HepG2 (cell line): ENCODE measurements around the gene PLVAP. TPM values are rescaled to one million over a fixed set of nuclear protein-coding genes. Genes with fewer than 3 reads are reported as not detected.

Source experiments
- ATAC-seq: fragments of 200-7000 bp; cut with Tn5 transposase; 3 replicates; pipeline ENCODE4 v1.9.1; 2020; ENCODE audit warnings: mild to moderate bottlenecking, moderate library complexity
- BruUV-seq: library from RNA; stranded (reverse); fragments of 400-500 nt; replicated peaks from 2 replicates; lab custom pipeline; 2021; lab: Mats Ljungman, UMichigan
- CTCF ChIA-PET: fragments of 300-600 bp; formaldehyde crosslinking; extraction: SDS; loops from one replicate; lab custom pipeline; 2021; ENCODE audit warnings: low total read pairs, inconsistent platforms, low intra/inter-chr PET ratio; lab: Yijun Ruan, JAX
- POLR2A ChIA-PET: fragments of 350-600 bp; sonication (Branson Sonifier 250); formaldehyde crosslinking; loops from one replicate; lab custom pipeline; 2020; ENCODE audit warnings: antibody characterized with exemption, inconsistent platforms; lab: Yijun Ruan, JAX
- DNase-seq: peaks from one replicate; pipeline ENCODE4 v3.0.0-alpha.2; 2015; ENCODE audit warnings: low spot score
- FAIRE-seq: peaks from 3 replicates; lab custom pipeline; 2011; peaks lifted over from hg19 to GRCh38; lab: Jason Lieb, UNC
- H2AFZ ChIP-seq: one replicate; pipeline ENCODE4 v1.6.1; 2011; ENCODE audit warnings: low read length, inconsistent platforms
- H3K27ac ChIP-seq: fragments of 300-600 bp; 3 replicates; pipeline ENCODE4 v1.8.0; 2011; ENCODE audit warnings: mixed run types, mild to moderate bottlenecking, mixed read lengths, low read length, inconsistent platforms; ENCODE audit not compliant: insufficient read depth; ENCODE audit errors: extremely low read length
- H3K27me3 ChIP-seq, 2 experiments: fragments of 200-600 bp in 1 of 2; 2 replicates in 1 of 2; 3 replicates in 1 of 2; pipeline versions ENCODE4 v1.6.0 to v1.8.0; 2011; ENCODE audit warnings: low read length in 2 of 2, mild to moderate bottlenecking in 2 of 2, moderate library complexity in 2 of 2, inconsistent platforms in 1 of 2; ENCODE audit not compliant: insufficient read depth in 2 of 2, control insufficient read depth in 1 of 2
- H3K36me3 ChIP-seq, 2 experiments: fragments of 200-600 bp in 1 of 2; replicated peaks in 1 of 2; 2 replicates in 1 of 2; 3 replicates in 1 of 2; pipeline versions ENCODE4 v1.5.1 to v1.8.0; 2011; ENCODE audit warnings: low read length in 2 of 2, inconsistent platforms in 1 of 2; ENCODE audit not compliant: insufficient read depth in 2 of 2, control insufficient read depth in 1 of 2
- H3K4me1 ChIP-seq: 2 replicates; pipeline ENCODE4 v1.5.1; 2012; ENCODE audit warnings: low read length, inconsistent platforms; ENCODE audit not compliant: insufficient read depth
- H3K4me2 ChIP-seq: 2 replicates; pipeline ENCODE4 v1.6.0; 2011; ENCODE audit warnings: low read depth, low read length, inconsistent platforms
- H3K4me3 ChIP-seq, 3 experiments: fragments of 200-600 bp in 1 of 3; sonication (generic), shearing (Covaris generic) in 1 of 3; replicated peaks in 1 of 3; 2 replicates each; pipeline ENCODE4 v1.5.1; 2011 to 2016; ENCODE audit warnings: low read length in 3 of 3, inconsistent platforms in 2 of 3, low read depth in 2 of 3, mild to moderate bottlenecking in 2 of 3, control low read depth in 1 of 3, mixed read lengths in 1 of 3; ENCODE audit not compliant: insufficient read depth in 1 of 3
- H3K79me2 ChIP-seq: one replicate; pipeline ENCODE4 v1.6.1; 2011; ENCODE audit warnings: low read length, inconsistent platforms; ENCODE audit not compliant: insufficient read depth
- H3K9ac ChIP-seq: 2 replicates; pipeline ENCODE4 v1.6.0; 2011; ENCODE audit warnings: mild to moderate bottlenecking, low read depth, low read length, inconsistent platforms; ENCODE audit not compliant: insufficient read depth
- H3K9me3 ChIP-seq: 2 replicates; pipeline ENCODE4 v1.5.1; 2012; ENCODE audit warnings: mild to moderate bottlenecking, low read length
- H4K20me1 ChIP-seq: 2 replicates; pipeline ENCODE4 v1.6.0; 2011; ENCODE audit warnings: inconsistent platforms, mild to moderate bottlenecking, low read length, moderate library complexity; ENCODE audit not compliant: insufficient read depth
- ATM ChIP-seq: fragments of 450-650 bp; IDR thresholded peaks from 2 replicates; pipeline ENCODE4 v1.7.1; 2017; ENCODE audit warnings: mild to moderate bottlenecking, borderline replicate concordance
- BRD4 ChIP-seq: sonication (generic); formaldehyde crosslinking; IDR thresholded peaks from 2 replicates; pipeline ENCODE4 v1.4.0; 2020; ENCODE audit warnings: missing genetic modification reagents
- NFAT5 ChIP-seq: sonication (generic); formaldehyde crosslinking; IDR thresholded peaks from 2 replicates; pipeline ENCODE4 v1.4.0; 2020; ENCODE audit warnings: missing genetic modification reagents
- ZSCAN31 ChIP-seq: sonication (generic); formaldehyde crosslinking; IDR thresholded peaks from 2 replicates; pipeline ENCODE4 v1.5.0; 2020; ENCODE audit warnings: low read depth, mild to moderate bottlenecking, missing genetic modification reagents
- WGBS: methylation state at CpG from one replicate; pipeline ENCODE4 v1.1.6; 2017; ENCODE audit warnings: low lambda C conversion rate; 5-methylcytosine and 5-hydroxymethylcytosine counted together
- in situ Hi-C: cut with HindIII; loops from 2 replicates; pipeline ENCODE4 v1.10.0; 2017; ENCODE audit warnings: low pct_unique_long_range_greater_than_20kb; ENCODE audit not compliant: extremely low pct_ligation_motif_present
- intact Hi-C: fragments of 100-400 bp; cut with micrococcal nuclease; formaldehyde crosslinking; loops from one replicate; pipeline ENCODE4 v1.10.0; 2022; ENCODE audit not compliant: unreplicated experiment
- polyA plus RNA-seq, 8 experiments: library from polyadenylated mRNA; depleted of rRNA in 3 of 8; stranded (reverse) in 7 of 8; unstranded in 1 of 8; fragments of >200 nt; fragmentation: Illumina TruSeq in 4 of 8; extraction: Trizol in 4 of 8; gene quantifications; 2 replicates each; pipeline versions ENCODE4 v1.2.1 to v1.2.3, GENCODE V29; 2011 to 2016; ENCODE audit warnings: low read depth in 4 of 8, missing spikeins in 1 of 8, mixed read lengths in 1 of 8; ENCODE audit not compliant: insufficient read depth in 1 of 8
- total RNA-seq, 5 experiments: library from RNA; depleted of rRNA; stranded (reverse); fragments of >200 nt; fragmentation: Illumina TruSeq; extraction: Trizol; gene quantifications; 2 replicates each; pipeline ENCODE4 v1.2.3, GENCODE V29; 2016; ENCODE audit warnings: low read depth in 1 of 5
- TF ChIP-seq, protein P1 (sequence below): sonication (generic); formaldehyde crosslinking; IDR thresholded peaks from 2 replicates; pipeline ENCODE4 v1.4.0; 2020; ENCODE audit warnings: low read depth, missing genetic modification reagents

Gene PLVAP
- total and polyA plus RNA-seq, 2 of the 13 experiments (the other 11 are each of a cell fraction or from before 2014, with no cell fraction given) = 0.26 TPM; not detected in 1

DNA sequence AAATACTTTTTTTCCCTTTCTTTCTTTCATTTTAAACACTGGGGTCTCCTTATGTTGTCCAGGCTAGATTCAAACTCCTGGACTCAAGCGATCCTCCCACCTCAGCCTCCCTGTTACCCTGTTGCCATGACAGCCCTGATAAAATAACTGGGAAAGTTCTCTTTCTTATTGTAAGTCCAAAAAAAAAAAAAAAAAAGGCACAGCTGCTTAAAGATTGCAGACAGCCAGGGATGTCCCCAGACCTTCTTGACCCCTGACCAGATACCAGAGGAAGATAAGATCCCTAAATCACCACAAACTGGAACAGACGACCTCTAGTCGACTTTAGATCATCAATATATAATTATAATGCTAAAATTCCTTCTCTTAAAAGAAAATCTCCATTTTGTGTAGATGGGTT lies 41.6 kb upstream of the PLVAP start:
- ATAC-seq (no peak), DNase-seq (no peak), FAIRE-seq (no peak)
- WGBS = 82% methylated on average over 3 of the region's 3 CpGs
- intact Hi-C loops (loop anchor here (1.0 kb wide), 1 partner anchor 13 kb away; the partner anchor contains the start of gene BST2), in situ Hi-C loops (no loop called here)
- no peaks in the 10 kb centered on the region for H3K27me3 ChIP-seq
- no peak for TF ChIP-seq BRD4 (CRISPR knock-in tag)
- no peak for TF ChIP-seq NFAT5 (CRISPR knock-in tag)
- no peak for TF ChIP-seq ZSCAN31
- TF ChIP-seq ATM = no peak
- TF ChIP-seq, protein P1, sequence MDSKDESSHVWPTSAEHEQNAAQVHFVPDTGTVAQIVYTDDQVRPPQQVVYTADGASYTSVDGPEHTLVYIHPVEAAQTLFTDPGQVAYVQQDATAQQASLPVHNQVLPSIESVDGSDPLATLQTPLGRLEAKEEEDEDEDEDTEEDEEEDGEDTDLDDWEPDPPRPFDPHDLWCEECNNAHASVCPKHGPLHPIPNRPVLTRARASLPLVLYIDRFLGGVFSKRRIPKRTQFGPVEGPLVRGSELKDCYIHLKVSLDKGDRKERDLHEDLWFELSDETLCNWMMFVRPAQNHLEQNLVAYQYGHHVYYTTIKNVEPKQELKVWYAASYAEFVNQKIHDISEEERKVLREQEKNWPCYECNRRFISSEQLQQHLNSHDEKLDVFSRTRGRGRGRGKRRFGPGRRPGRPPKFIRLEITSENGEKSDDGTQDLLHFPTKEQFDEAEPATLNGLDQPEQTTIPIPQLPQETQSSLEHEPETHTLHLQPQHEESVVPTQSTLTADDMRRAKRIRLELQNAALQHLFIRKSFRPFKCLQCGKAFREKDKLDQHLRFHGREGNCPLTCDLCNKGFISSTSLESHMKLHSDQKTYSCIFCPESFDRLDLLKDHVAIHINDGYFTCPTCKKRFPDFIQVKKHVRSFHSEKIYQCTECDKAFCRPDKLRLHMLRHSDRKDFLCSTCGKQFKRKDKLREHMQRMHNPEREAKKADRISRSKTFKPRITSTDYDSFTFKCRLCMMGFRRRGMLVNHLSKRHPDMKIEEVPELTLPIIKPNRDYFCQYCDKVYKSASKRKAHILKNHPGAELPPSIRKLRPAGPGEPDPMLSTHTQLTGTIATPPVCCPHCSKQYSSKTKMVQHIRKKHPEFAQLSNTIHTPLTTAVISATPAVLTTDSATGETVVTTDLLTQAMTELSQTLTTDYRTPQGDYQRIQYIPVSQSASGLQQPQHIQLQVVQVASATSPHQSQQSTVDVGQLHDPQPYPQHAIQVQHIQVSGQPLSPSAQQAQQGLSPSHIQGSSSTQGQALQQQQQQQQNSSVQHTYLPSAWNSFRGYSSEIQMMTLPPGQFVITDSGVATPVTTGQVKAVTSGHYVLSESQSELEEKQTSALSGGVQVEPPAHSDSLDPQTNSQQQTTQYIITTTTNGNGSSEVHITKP (CRISPR knock-in tag) = no peak
- H3K36me3 ChIP-seq = peaks cover 1 to 17% of the 10 kb centered on the region in 2 experiments; a peak in 2 of 5 replicates
- CTCF ChIA-PET = no interaction called here
- POLR2A ChIA-PET = interaction anchor here (1.8 to 2.0 kb wide), 3 partner anchors 12 to 109 kb away, joined by 5 to 76 read pairs (median 5); partner anchors contain the start of genes BST2 and DDA1
- peak overlapping the region; percentile 91 for H3K4me2 ChIP-seq
- peak overlapping the region; percentile 65 for H3K27ac ChIP-seq
- peaks cover 17% of the 10 kb centered on the region for H3K4me1 ChIP-seq
- H3K79me2 ChIP-seq = no peaks in the 10 kb centered on the region
- peak overlapping the region; percentile 69 for H3K9ac ChIP-seq
- peak overlapping the region in 2 of 3 experiments; percentile 62 to 82; a peak in 2 of 6 replicates for H3K4me3 ChIP-seq
- no peaks in the 10 kb centered on the region for H4K20me1 ChIP-seq
- H3K9me3 ChIP-seq = no peaks in the 10 kb centered on the region
- BruUV-seq = no TSS peak
- no peak overlapping the region for H2AFZ ChIP-seq
